HL-60 (cell line): ENCODE measurements around the gene WNT7A.

Experiments
- DNase-seq, 2 experiments: peaks; one replicate each; pipeline ENCODE4 v3.0.0-alpha.2; 2010 to 2020; ENCODE audit warnings: low read depth in 1 of 2, low spot score in 1 of 2
- H3K27ac ChIP-seq: fragments of 250-450 bp; sonication (Bioruptor Pico); replicated peaks from 2 replicates; pipeline ENCODE4 v1.5.1; 2020; ENCODE audit warnings: mild to moderate bottlenecking, moderate library complexity
- H3K27me3 ChIP-seq: fragments of 250-450 bp; sonication (Bioruptor Pico); 2 replicates; pipeline ENCODE4 v1.5.1; 2021; ENCODE audit warnings: mild to moderate bottlenecking, moderate library complexity; ENCODE audit not compliant: insufficient read depth, poor library complexity, severe bottlenecking
- H3K4me3 ChIP-seq: replicated peaks from 2 replicates; pipeline ENCODE4 v1.5.1; 2011; ENCODE audit warnings: mild to moderate bottlenecking, control low read depth, low read length; ENCODE audit not compliant: insufficient read depth
- CTCF ChIP-seq: IDR thresholded peaks from one replicate; pipeline ENCODE4 v1.5.1; 2011; ENCODE audit warnings: low read length, control low read depth, inconsistent platforms; ENCODE audit not compliant: insufficient read depth
- GABPA ChIP-seq: IDR thresholded peaks from 2 replicates; pipeline ENCODE4 v1.6.1; 2012; ENCODE audit warnings: low read depth
- POLR2AphosphoS5 ChIP-seq: IDR thresholded peaks from 2 replicates; pipeline ENCODE4 v1.6.1; 2012; ENCODE audit warnings: low read depth
- REST ChIP-seq: IDR thresholded peaks from 2 replicates; pipeline ENCODE4 v1.6.1; 2012; ENCODE audit warnings: low read depth; ENCODE audit not compliant: insufficient replicate concordance
- SPI1 ChIP-seq: IDR thresholded peaks from 2 replicates; pipeline ENCODE4 v1.6.1; 2012; ENCODE audit warnings: low read depth, mild to moderate bottlenecking, borderline replicate concordance

The WNT7A gene

GRCh38 chr3:13845806-13846205 is 34.1 kb downstream of the WNT7A start:
- H3K4me3 ChIP-seq, result no peak overlapping the region
- no peaks in the 10 kb centered on the region for H3K27me3 ChIP-seq
- no peak for DNase-seq
- no peak for TF ChIP-seq CTCF
- TF ChIP-seq SPI1, result no peak
- TF ChIP-seq GABPA, result no peak
- TF ChIP-seq POLR2AphosphoS5, result no peak
- TF ChIP-seq REST, result no peak
- no peak overlapping the region for H3K27ac ChIP-seq

GRCh38 chr3:13844911-13845310 is 35.0 kb downstream of the WNT7A start:
- TF ChIP-seq REST (no peak), CTCF (no peak), GABPA (no peak), SPI1 (no peak), POLR2AphosphoS5 (no peak)
- no peak overlapping the region for H3K4me3 ChIP-seq
- DNase-seq, result no peak
- no peaks in the 10 kb centered on the region for H3K27me3 ChIP-seq
- no peak overlapping the region for H3K27ac ChIP-seq

GRCh38 chr3:13844286-13844685 is 35.6 kb downstream of the WNT7A start:
- Histone ChIP-seq H3K27me3 (no peaks in the 10 kb centered on the region), H3K4me3 (no peak overlapping the region), H3K27ac (no peak overlapping the region)
- TF ChIP-seq REST (no peak), GABPA (no peak), SPI1 (no peak), POLR2AphosphoS5 (no peak), CTCF (no peak)
- no peak for DNase-seq
